ENCODE results near the gene TENT5A.

The TENT5A gene

GRCh38 chr6:81727876-81728517, 24.5 kb downstream of the TENT5A start:
- TF ChIP-seq POLR2AphosphoS5 (IDR thresholded peaks at IDR 0.05; ENCODE audit: low read depth, low read length): no peak
- TF ChIP-seq SPI1 (IDR thresholded peaks at IDR 0.05; ENCODE audit: low read depth, low read length): no peak
- TF ChIP-seq PAX5 (IDR thresholded peaks at IDR 0.05; ENCODE audit: insufficient read depth, low read length, severe bottlenecking): no peak
- TF ChIP-seq POLR2A (IDR thresholded peaks at IDR 0.05; ENCODE audit: low read depth, low read length): no peak
- no peak for TF ChIP-seq POU2F2 (IDR thresholded peaks at IDR 0.05; ENCODE audit: low read depth, low read length)
- TF ChIP-seq TAF1 (IDR thresholded peaks at IDR 0.05; ENCODE audit: low read depth, low read length): no peak
- DNase-seq (ENCODE audit: insufficient read length, low spot score): no peak
- no peak for FAIRE-seq

GRCh38 chr6:81725127-81725526, 27.4 kb downstream of the TENT5A start:
- TF ChIP-seq TAF1 (IDR thresholded peaks at IDR 0.05; ENCODE audit: low read depth, low read length): no peak
- no peak for TF ChIP-seq POU2F2 (IDR thresholded peaks at IDR 0.05; ENCODE audit: low read depth, low read length)
- FAIRE-seq (no peak), DNase-seq (ENCODE audit: insufficient read length, low spot score) (no peak)

DNA sequence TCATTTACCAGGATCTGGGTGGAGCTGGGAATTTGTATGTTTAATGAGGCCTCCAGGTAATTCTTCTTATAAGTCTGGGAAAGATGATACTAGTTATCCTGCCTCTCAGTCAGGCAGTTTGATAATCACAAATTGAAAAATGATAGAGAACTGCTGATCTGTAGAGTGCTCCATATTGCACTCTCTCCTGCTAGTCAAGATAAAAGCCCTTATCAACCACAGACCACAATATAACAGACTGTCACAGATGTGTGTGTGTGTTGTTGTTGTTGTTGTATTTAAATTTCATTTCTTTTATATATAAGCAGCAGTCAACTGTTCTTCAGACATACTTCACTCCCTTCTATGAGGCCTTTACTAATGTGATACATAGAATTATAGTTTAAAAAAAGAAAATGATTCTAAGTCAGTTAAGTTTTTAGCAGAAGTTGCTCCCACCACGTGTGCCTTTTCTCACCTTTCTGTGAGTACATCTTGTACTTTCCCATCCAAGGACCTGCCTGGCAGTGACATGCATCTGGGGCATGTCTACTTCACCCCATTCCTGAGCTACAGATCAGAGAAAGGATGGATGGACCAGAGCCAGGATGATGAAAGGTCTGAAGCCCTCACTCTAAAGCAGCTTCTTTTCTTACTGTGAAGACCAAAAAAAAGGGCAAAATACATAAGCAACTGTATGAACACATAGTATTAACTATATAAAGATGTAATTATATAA, 29.8 kb downstream of the TENT5A start:
- DNase-seq (ENCODE audit: insufficient read length, low spot score) (no peak), FAIRE-seq (no peak)
- TF ChIP-seq POLR2A (IDR thresholded peaks at IDR 0.05; ENCODE audit: low read depth, low read length) (no peak), POLR2AphosphoS5 (IDR thresholded peaks at IDR 0.05; ENCODE audit: low read depth, low read length) (no peak), SPI1 (IDR thresholded peaks at IDR 0.05; ENCODE audit: low read depth, low read length) (no peak), PAX5 (IDR thresholded peaks at IDR 0.05; ENCODE audit: insufficient read depth, low read length, severe bottlenecking) (no peak), TAF1 (IDR thresholded peaks at IDR 0.05; ENCODE audit: low read depth, low read length) (no peak), POU2F2 (IDR thresholded peaks at IDR 0.05; ENCODE audit: low read depth, low read length) (no peak)

DNA sequence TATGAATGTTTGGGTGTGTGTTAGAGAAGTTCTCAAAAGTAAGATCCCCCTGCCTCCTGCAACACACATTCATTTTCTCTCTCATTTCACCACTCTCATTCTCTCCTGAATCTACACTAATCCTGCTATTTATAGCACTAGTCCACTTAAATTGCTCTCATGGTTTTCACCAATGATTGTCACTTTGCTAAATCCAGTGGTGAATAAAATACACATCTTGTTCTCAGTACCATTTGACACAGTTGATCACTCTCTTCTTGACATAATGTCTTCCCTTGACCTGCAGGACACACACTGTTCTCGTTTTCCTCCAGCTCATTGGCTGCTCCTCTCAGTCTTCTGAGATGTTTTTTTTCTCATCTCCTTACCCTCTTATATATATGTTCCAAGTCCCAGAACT, 32.1 kb downstream of the TENT5A start:
- DNase-seq (ENCODE audit: insufficient read length, low spot score) (no peak), FAIRE-seq (no peak)
- TF ChIP-seq POLR2A (IDR thresholded peaks at IDR 0.05; ENCODE audit: low read depth, low read length): no peak
- TF ChIP-seq POLR2AphosphoS5 (IDR thresholded peaks at IDR 0.05; ENCODE audit: low read depth, low read length): no peak
- no peak for TF ChIP-seq POU2F2 (IDR thresholded peaks at IDR 0.05; ENCODE audit: low read depth, low read length)
- TF ChIP-seq SPI1 (IDR thresholded peaks at IDR 0.05; ENCODE audit: low read depth, low read length): no peak
- TF ChIP-seq PAX5 (IDR thresholded peaks at IDR 0.05; ENCODE audit: insufficient read depth, low read length, severe bottlenecking): no peak
- TF ChIP-seq TAF1 (IDR thresholded peaks at IDR 0.05; ENCODE audit: low read depth, low read length): no peak

DNA sequence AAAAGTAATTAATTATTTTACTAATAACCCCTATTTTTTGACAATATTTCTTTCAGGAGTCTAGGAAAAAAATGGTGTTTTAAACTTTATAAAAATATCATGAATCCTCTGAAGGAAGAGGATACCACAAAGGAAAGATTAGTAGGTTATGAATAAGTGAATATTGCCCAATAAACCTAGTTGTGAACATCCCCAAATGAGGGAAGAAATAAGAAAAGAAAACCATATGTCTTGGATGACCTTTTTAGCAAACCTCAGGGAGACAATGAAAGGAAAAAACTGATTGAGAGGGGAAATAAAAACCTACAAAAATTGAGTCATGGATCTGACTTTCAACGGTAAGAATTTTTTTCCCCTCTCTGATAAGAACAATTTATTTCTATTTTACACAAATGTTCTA, 34.4 kb downstream of the TENT5A start:
- DNase-seq (ENCODE audit: insufficient read length, low spot score): no peak
- no peak for FAIRE-seq
- TF ChIP-seq PAX5 (IDR thresholded peaks at IDR 0.05; ENCODE audit: insufficient read depth, low read length, severe bottlenecking): no peak
- no peak for TF ChIP-seq POU2F2 (IDR thresholded peaks at IDR 0.05; ENCODE audit: low read depth, low read length)
- no peak for TF ChIP-seq POLR2A (IDR thresholded peaks at IDR 0.05; ENCODE audit: low read depth, low read length)
- no peak for TF ChIP-seq SPI1 (IDR thresholded peaks at IDR 0.05; ENCODE audit: low read depth, low read length)
- no peak for TF ChIP-seq TAF1 (IDR thresholded peaks at IDR 0.05; ENCODE audit: low read depth, low read length)
- TF ChIP-seq POLR2AphosphoS5 (IDR thresholded peaks at IDR 0.05; ENCODE audit: low read depth, low read length): no peak

DNA sequence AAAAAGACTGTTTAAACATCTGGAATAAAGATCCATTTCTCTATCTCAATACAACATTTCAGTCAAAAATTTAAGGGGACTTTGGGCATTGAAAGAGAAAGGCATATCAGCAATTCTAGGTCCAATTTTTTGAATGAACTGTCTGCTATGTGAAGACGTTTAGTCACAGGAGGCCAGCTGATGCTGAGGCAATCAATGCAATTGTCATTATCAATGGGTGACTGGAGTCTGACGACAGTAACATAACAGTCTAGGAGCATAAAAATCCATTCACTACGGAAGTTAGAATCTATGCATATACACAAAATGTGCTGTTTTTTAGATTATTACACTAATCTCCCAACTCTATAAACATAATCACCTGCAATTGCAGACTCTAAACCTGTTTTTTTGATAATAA, 37.8 kb downstream of the TENT5A start:
- DNase-seq (ENCODE audit: insufficient read length, low spot score) (no peak), FAIRE-seq (no peak)
- TF ChIP-seq POLR2AphosphoS5 (IDR thresholded peaks at IDR 0.05; ENCODE audit: low read depth, low read length) (no peak), SPI1 (IDR thresholded peaks at IDR 0.05; ENCODE audit: low read depth, low read length) (no peak), TAF1 (IDR thresholded peaks at IDR 0.05; ENCODE audit: low read depth, low read length) (no peak), PAX5 (IDR thresholded peaks at IDR 0.05; ENCODE audit: insufficient read depth, low read length, severe bottlenecking) (no peak), POU2F2 (IDR thresholded peaks at IDR 0.05; ENCODE audit: low read depth, low read length) (no peak)

GRCh38 chr6:81713205-81713604, 39.3 kb downstream of the TENT5A start:
- FAIRE-seq: no peak
- no peak for DNase-seq (ENCODE audit: insufficient read length, low spot score)
- TF ChIP-seq POU2F2 (IDR thresholded peaks at IDR 0.05; ENCODE audit: low read depth, low read length) (no peak), PAX5 (IDR thresholded peaks at IDR 0.05; ENCODE audit: insufficient read depth, low read length, severe bottlenecking) (no peak), POLR2A (IDR thresholded peaks at IDR 0.05; ENCODE audit: low read depth, low read length) (no peak), SPI1 (IDR thresholded peaks at IDR 0.05; ENCODE audit: low read depth, low read length) (no peak), TAF1 (IDR thresholded peaks at IDR 0.05; ENCODE audit: low read depth, low read length) (no peak), POLR2AphosphoS5 (IDR thresholded peaks at IDR 0.05; ENCODE audit: low read depth, low read length) (no peak)

DNA sequence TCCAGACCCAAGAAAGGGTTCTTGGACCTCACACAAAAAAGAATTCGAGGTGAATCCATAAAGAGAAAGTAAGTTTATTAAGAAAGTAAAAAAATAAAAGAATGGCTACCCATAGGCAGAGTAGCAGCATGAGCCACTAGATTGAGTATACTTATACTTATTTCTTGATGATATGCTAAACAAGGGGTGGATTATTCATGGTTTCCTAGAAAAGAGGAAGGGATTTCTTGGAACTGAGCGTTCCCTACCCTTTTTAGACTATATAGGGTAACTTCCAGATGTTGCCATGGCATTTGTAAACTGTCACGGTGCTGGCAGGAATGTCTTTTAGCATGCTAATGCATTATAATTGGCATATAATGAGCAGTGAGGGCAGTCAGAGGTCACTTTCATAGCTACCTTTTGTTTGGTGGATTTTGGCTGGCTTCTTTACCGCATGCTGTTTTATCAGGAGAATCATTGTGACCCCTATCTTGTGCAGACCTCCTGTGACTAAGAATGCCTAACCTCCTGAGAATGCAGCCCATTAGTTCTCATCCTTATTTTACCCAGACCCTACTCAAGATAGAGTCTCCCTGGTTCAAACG, 44.3 kb downstream of the TENT5A start:
- no peak for FAIRE-seq
- TF ChIP-seq POLR2A (IDR thresholded peaks at IDR 0.05; ENCODE audit: low read depth, low read length): no peak
- no peak for TF ChIP-seq POLR2AphosphoS5 (IDR thresholded peaks at IDR 0.05; ENCODE audit: low read depth, low read length)
- no peak for TF ChIP-seq PAX5 (IDR thresholded peaks at IDR 0.05; ENCODE audit: insufficient read depth, low read length, severe bottlenecking)
- no peak for TF ChIP-seq TAF1 (IDR thresholded peaks at IDR 0.05; ENCODE audit: low read depth, low read length)
- TF ChIP-seq POU2F2 (IDR thresholded peaks at IDR 0.05; ENCODE audit: low read depth, low read length): no peak
- no peak for TF ChIP-seq SPI1 (IDR thresholded peaks at IDR 0.05; ENCODE audit: low read depth, low read length)
- no peak for DNase-seq (ENCODE audit: insufficient read length, low spot score)

GRCh38 chr6:81704700-81705099, 47.8 kb downstream of the TENT5A start:
- no peak for TF ChIP-seq TAF1 (IDR thresholded peaks at IDR 0.05; ENCODE audit: low read depth, low read length)
- TF ChIP-seq PAX5 (IDR thresholded peaks at IDR 0.05; ENCODE audit: insufficient read depth, low read length, severe bottlenecking): no peak
- no peak for TF ChIP-seq SPI1 (IDR thresholded peaks at IDR 0.05; ENCODE audit: low read depth, low read length)
- no peak for TF ChIP-seq POU2F2 (IDR thresholded peaks at IDR 0.05; ENCODE audit: low read depth, low read length)
- no peak for TF ChIP-seq POLR2A (IDR thresholded peaks at IDR 0.05; ENCODE audit: low read depth, low read length)
- TF ChIP-seq POLR2AphosphoS5 (IDR thresholded peaks at IDR 0.05; ENCODE audit: low read depth, low read length): no peak
- FAIRE-seq (no peak), DNase-seq (ENCODE audit: insufficient read length, low spot score) (no peak)
